GM19452 (cell line): Measurements from ENCODE around the gene FKBP9.
"Not testable (repeated sequence)": the region's sequence is repeated elsewhere in the genome, so short reads cannot be mapped to it uniquely, and the experiment has no call there.

Experiments
- ATAC-seq: cut with Tn5 transposase; IDR thresholded peaks from one replicate; pipeline ENCODE4 v1.9.1; 2021; ENCODE audit not compliant: unreplicated experiment

Gene FKBP9

GRCh38 chr7:32957326-32958045, at the start of gene FKBP9:
Gene FKBP9 (plus strand): TSS chr7:32957440. CDS start chr7:32957574, 134 bp downstream.
- ATAC-seq = peak; percentile 82

GRCh38 chr7:32910195-32910594, 47.0 kb upstream of the FKBP9 start:
- ATAC-seq = no peak

GRCh38 chr7:32914184-32914583, 43.1 kb upstream of the FKBP9 start:
- ATAC-seq = no peak

GRCh38 chr7:32915041-32915536, 42.2 kb upstream of the FKBP9 start:
- ATAC-seq = no peak

- ATAC-seq = no peak
These were observed 41.2 kb upstream of the FKBP9 start for GRCh38 chr7:32916006-32916405.

- ATAC-seq = not testable (repeated sequence)
These were observed 40.2 kb upstream of the FKBP9 start for GRCh38 chr7:32916994-32917393.

- ATAC-seq = no peak
These were observed 35.3 kb upstream of the FKBP9 start for GRCh38 chr7:32921896-32922295.

- no peak for ATAC-seq
These were observed 28.4 kb upstream of the FKBP9 start for GRCh38 chr7:32928785-32929298.

- no peak for ATAC-seq
These were observed 27.7 kb upstream of the FKBP9 start for GRCh38 chr7:32929430-32930143.

- no peak for ATAC-seq
These were observed 26.9 kb upstream of the FKBP9 start for GRCh38 chr7:32930378-32930777.

- ATAC-seq = no peak
These were observed 21.7 kb upstream of the FKBP9 start for GRCh38 chr7:32935558-32935957.

GRCh38 chr7:32936689-32937088, 20.6 kb upstream of the FKBP9 start:
- ATAC-seq = no peak

GRCh38 chr7:32937344-32938174, 19.7 kb upstream of the FKBP9 start:
- no peak for ATAC-seq

GRCh38 chr7:32941181-32941580, 16.1 kb upstream of the FKBP9 start:
- ATAC-seq = no peak

GRCh38 chr7:32941681-32942414, 15.4 kb upstream of the FKBP9 start:
- no peak for ATAC-seq

GRCh38 chr7:32942415-32943251, 14.6 kb upstream of the FKBP9 start:
- peak; percentile 84 for ATAC-seq

- peak; percentile 6 for ATAC-seq
These were observed 13.8 kb upstream of the FKBP9 start for GRCh38 chr7:32943252-32944030.

GRCh38 chr7:32947420-32947983, 9.7 kb upstream of the FKBP9 start:
- ATAC-seq = no peak

- ATAC-seq = no peak
These were observed 9.0 kb upstream of the FKBP9 start for GRCh38 chr7:32948202-32948601.
